Mammary microvascular endothelial cell (primary cell): ENCODE measurements around the gene OSBPL5. TPM values are rescaled to one million over a fixed set of nuclear protein-coding genes. Genes with fewer than 3 reads are reported as not detected.

Experiments used
- total RNA-seq: library from RNA; depleted of rRNA; stranded (reverse); fragments of >200 nt; gene quantifications from 2 replicates; pipeline ENCODE4 v1.2.3, GENCODE V29; 2015

Gene OSBPL5
- 23.2 and 31.0 TPM in 2 replicates for total RNA-seq

GRCh38 chr11:3165152-3165705 lies at the start of gene OSBPL5:
Gene OSBPL5, minus strand, starts transcription at chr11:3165310. Its CDS starts 36,162 bp downstream, at chr11:3129148.

GRCh38 chr11:3057069-3057963 lies 107.8 kb downstream of the OSBPL5 start, which contains the start of gene CARS1:
Gene CARS1, minus strand, starts transcription at chr11:3057423. Its CDS starts 56 bp downstream, at chr11:3057367.

Other genes starting within 250 kb of the OSBPL5 start
- 51.2 and 66.8 TPM in 2 replicates for gene PHLDA2, start 235.9 kb downstream of the OSBPL5 start, total RNA-seq
- 98.7 and 101 TPM in 2 replicates for gene NAP1L4, start 173.0 kb downstream of the OSBPL5 start, total RNA-seq
- gene CARS1, start 107.9 kb downstream of the OSBPL5 start, total RNA-seq = 40.9 and 44.1 TPM in 2 replicates
- gene MRGPRG, start 53.5 kb upstream of the OSBPL5 start, total RNA-seq = not detected in 2 replicates
- gene MRGPRE, start 67.1 kb upstream of the OSBPL5 start, total RNA-seq = not detected in 2 replicates
- gene ZNF195, start 213.8 kb upstream of the OSBPL5 start, total RNA-seq = 10.1 and 14.7 TPM in 2 replicates